HEK293T (cell line): ENCODE data around the gene FBXO33.

Source experiments
- ARNT ChIP-seq: fragments of 450-650 bp; IDR thresholded peaks from 2 replicates; pipeline ENCODE4 v1.6.1; 2017; ENCODE audit warnings: mild to moderate bottlenecking
- BHLHE40 ChIP-seq: fragments of 450-650 bp; IDR thresholded peaks from 2 replicates; pipeline ENCODE4 v1.6.1; 2016; ENCODE audit warnings: mild to moderate bottlenecking, moderate library complexity, borderline replicate concordance
- CTBP1 ChIP-seq: fragments of 450-650 bp; IDR thresholded peaks from 2 replicates; pipeline ENCODE4 v1.6.1; 2016; ENCODE audit warnings: borderline replicate concordance
- ELF4 ChIP-seq: fragments of 450-650 bp; IDR thresholded peaks from 2 replicates; pipeline ENCODE4 v1.6.1; 2017; ENCODE audit warnings: antibody characterized with exemption
- FOXA1 ChIP-seq: fragments of 450-650 bp; IDR thresholded peaks from 2 replicates; pipeline ENCODE4 v1.6.1; 2016; ENCODE audit warnings: mild to moderate bottlenecking
- FOXK2 ChIP-seq: fragments of 450-650 bp; IDR thresholded peaks from 2 replicates; pipeline ENCODE4 v1.6.1; 2016; ENCODE audit warnings: mild to moderate bottlenecking
- L3MBTL2 ChIP-seq: fragments of 450-650 bp; conservative IDR thresholded peaks from 2 replicates; pipeline ENCODE4 v1.6.1; 2016; ENCODE audit warnings: mild to moderate bottlenecking
- NFRKB ChIP-seq: fragments of 450-650 bp; IDR thresholded peaks from 2 replicates; pipeline ENCODE4 v1.6.1; 2016; ENCODE audit warnings: mild to moderate bottlenecking, moderate library complexity
- SP1 ChIP-seq: fragments of 450-650 bp; IDR thresholded peaks from 2 replicates; pipeline ENCODE4 v1.6.1; 2017
- SUZ12 ChIP-seq: fragments of 450-650 bp; IDR thresholded peaks from 2 replicates; pipeline ENCODE4 v1.6.1; 2016; ENCODE audit warnings: mild to moderate bottlenecking

- TF ChIP-seq ELF4 (no peak), SP1 (no peak), ARNT (no peak), SUZ12 (no peak), FOXK2 (no peak), FOXA1 (no peak), CTBP1 (no peak), L3MBTL2 (no peak), NFRKB (no peak), BHLHE40 (no peak)
Observed at GRCh38 chr14:39368261-39368959, 63.8 kb downstream of the FBXO33 start.
